ENCODE results near the gene BTBD16.

Gene BTBD16

DNA sequence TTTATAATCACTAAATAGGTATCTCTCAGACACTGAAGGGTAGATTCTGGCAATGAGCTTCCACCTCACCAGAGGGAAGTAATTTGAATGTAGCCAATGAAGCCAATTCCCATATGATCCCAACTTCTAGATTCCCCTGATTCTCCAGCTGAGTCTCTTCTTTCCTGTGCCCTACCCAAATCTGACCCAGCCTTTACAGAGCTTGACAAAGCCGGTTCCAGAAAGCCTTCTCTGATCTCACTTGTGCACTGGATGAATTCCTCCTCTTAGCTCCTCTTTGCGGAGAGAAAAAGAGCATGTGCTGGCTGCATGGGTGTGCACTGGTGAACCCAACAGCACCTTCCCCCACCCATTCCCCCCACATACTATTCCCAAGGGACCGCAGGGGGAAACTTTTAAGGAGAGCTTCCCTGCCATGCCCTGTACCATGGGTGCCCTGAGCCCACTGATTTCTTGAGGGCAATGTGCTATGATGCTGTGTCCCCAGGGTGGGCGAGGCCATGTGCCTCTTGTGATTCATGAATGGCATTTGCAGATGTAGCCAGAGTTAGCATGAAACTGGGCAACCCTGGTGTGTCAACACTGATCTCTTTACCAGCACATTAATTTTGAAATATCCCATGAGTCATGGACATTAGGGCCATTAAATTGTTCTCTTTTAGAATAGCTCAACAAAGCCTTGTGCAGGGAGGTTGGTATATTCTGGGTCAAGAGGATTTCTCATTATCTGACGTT lies 53.0 kb downstream of the BTBD16 start:
- DNase-seq, result no peak

DNA sequence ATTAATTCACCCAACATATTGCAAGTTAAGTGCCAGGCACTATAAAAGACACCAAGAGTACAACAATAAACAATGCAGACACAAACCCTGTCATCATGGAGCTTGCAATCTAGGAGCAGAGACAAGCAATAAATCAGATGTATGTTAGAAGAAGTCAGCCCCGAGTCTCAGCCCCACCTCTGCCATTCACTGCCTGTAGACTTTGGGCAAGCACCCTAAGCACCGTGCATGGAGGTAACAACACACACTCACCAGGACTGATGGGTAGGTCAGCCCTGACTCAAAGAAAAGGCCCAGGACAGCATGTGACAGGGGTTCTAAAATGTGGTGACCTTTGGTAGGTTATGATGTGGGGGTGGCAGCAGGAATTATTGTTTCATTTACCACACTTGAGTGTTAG lies 54.1 kb downstream of the BTBD16 start:
- no peak for DNase-seq

DNA sequence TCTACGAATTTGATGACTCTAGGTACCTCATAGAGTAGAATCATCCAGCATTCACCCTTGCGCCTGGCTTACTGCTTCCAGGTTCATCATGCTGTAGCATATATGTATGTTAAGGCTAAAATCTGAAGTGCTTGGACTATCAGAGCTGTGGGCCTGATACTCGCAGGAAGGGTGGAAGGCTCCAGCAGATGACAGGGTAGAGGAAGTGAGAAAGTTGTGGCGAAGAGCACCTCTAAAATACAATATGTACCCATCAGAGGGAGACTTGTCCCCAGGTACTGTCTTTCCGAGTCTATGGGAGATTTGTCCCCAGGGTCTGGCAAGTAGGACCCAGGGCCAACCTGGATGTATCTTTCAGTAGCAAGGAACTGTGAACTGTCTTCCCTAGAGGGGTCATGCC lies 55.3 kb downstream of the BTBD16 start:
- no peak for DNase-seq

DNA sequence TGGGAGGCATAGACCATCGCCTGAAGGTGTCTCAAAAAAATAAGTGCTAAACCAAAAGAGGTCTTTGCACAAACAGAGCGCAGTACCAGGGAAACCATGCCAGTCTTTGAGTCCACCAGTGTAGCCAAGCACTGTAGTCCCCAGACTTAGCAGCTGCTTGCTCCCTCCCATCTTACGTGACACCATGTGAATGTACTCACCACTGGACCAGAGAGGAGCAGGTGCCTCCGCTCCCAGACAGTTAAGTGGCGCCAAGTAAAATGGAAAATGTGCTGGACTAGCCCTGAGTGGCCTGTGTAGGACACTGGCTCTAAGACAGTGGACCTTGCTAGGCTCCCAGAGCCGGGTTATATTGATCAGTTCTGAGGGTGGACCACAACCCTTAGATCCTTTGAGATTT lies 55.7 kb downstream of the BTBD16 start:
- DNase-seq, result no peak

DNA sequence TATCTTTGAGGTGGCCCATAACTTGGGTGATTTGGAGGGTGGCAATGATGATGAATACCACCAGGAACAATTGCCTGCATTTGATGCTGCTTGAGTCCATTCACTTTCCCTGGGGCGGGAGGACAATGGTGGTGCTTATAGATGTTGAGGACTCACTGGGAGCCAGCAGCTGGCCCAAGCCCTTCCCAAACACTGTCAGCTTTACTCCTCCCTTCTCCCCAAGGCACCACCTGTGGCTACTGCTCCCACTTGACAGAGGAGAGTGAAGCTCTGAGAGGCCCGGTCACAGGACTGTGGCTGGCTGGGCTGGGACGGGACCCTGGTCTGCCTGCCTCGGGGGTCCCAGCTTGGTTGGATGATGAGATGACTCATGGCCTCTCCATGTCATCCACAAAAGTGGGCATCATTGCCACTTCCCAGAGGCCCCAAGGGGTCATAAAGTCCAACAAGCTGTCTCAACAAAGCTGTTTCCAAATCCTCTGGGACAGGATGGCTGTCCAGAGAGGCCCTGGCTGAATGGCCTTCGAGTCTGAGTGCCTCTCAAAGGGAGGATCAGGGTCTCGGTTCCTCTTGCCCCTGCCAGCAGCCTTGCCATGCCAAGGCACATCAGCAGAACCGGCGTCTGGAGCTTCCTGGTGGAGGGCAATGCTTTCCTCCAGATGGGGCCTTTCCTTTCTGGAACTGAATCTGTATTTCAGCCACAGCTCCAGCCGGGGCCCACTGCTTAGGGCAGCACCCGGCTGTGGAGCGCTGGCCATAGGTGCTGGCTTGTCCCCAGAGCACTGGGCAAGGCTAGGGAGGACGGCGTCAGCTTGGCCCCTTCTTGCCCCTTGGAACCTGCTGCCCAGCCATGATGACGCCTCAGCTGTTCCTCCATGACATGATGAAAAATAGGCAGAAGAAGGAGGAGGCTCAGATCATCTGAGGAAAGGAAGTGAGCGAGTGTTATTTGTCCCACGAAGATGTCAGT lies 56.4 kb downstream of the BTBD16 start:
- no peak for DNase-seq

DNA sequence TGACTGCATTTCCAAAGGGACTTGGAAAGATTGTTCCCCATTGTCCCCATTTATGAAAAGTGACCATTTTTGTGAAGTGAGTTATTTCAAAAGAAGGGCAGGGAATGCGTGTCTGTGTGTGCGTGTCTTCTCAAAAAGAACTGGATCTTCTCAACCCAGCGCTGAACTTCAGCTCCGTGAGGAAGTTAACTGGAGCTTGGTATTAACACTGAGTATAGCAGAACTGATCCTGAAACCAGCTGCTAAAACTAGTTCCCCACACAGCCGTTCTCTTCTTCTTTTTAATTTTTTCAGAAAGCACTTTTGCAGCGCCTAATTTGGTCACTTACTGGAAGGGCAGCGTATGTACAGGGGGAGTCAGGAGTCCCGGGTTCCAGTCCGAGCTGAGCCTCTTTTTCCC lies 57.6 kb downstream of the BTBD16 start:
- no peak for DNase-seq

DNA sequence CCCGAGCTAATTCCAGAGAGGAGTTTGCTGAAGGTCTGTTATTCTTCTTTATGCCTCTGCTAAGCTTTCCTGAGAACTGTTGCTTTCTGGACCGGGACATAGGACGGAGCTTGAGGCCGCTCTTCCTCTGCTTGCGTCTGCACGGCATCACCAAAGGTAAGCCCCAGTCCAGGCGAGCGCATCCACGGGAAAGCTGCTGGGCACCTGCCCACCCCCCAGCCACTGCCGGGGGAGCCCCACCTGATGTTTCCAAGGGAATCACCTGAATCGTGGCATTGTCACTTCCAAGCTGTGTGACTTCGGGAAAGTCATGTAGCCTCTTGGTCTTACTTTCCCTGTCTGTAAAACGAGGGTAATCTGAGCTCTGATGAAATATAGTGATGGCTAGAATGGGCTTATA lies 58.3 kb downstream of the BTBD16 start:
- no peak for DNase-seq

DNA sequence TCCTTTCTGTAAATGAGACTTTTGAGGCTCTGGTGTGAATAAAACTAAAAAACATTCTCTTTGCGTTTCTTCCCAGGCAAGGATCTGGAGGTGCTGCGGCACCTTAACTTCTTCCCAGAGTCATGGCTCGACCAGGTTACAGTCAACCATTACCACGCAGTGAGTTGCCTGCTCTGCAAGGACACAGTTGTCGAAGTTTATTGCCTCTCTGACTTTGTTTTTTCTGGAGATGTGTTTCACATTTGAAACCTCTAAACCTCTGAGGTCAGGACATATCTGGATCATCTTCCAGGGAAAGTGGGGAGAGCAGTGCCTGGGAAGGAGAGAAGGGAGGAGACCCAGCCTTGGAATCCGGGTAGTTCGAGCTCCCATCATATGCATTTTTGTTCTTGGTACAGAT lies 60.0 kb downstream of the BTBD16 start:
- DNase-seq, result no peak

DNA sequence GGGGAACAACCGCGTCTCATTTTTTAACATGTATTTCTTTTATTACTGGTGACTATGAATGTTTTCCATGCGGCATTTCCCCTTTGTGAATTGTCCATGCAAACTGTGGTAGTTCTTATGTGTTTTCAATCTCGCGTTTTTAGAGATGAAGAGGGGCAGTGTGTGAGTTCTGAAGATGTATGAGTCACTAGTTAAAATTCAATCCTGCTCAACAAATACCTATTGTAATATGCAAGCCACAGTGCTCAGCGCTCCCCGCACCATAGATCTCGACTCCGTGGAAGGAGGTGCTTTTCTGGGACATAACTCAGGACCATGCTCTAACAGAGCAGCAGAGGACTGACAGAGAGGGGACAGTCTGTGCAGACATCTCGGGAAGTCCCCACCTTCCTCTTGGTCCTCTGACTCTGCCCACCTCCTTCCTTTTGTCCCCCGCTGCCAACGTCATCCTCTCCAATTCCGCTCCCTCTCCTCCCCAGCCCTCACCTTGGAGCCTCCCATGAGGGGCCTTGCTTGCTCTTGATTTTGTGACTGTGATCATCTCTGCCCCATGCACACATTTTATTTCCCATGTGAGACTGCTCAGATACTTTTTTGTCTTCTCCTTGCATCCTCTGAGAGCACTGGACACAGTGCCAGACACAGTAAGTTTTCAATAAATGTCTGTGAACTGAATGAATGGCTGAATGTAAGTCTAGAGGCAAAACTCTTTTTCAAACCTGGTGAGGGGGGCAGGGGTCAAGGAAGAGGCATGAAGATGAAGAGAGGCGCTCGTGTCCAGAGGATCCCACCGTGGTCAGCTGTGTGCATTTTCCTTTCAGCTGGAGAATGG lies 60.7 kb downstream of the BTBD16 start:
- no peak for DNase-seq

DNA sequence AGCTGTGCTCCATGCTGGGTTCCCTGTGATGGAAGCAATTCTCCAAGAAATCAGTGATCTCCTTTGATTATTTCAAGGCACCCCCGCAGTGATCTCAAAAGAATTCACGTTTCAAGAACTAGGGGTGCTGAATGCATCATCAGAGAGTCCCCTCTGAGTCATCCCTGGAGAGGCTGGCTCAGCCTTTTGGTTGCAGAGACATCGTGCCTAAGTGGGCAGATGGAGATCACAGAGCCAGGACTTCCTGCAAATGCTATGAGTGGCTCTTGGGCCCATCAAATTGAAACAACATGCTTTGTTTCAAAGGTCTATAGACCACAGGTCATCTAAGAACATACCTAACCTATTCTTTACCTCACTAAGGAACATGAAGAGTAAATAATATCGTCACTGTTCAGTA lies 61.9 kb downstream of the BTBD16 start:
- DNase-seq, result no peak

DNA sequence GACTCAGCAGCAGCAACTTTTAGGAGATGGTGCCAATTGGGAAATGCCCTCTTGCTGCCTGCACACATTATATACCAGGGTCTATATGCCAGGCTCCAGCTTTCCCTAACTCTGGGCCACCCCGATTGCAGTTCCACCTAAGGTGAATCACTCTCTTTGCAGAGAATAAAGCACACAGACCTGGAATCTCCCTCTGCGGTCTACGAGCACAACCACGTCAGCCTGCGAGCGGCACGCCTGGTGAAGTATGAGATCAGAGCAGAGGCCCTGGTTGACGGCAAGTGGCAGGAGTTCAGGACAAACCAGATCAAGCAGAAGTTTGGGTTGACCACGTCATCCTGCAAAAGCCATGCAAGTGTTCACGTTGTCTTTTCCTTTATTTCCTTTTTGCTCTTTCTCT lies 65.2 kb downstream of the BTBD16 start:
- DNase-seq, result no peak

DNA sequence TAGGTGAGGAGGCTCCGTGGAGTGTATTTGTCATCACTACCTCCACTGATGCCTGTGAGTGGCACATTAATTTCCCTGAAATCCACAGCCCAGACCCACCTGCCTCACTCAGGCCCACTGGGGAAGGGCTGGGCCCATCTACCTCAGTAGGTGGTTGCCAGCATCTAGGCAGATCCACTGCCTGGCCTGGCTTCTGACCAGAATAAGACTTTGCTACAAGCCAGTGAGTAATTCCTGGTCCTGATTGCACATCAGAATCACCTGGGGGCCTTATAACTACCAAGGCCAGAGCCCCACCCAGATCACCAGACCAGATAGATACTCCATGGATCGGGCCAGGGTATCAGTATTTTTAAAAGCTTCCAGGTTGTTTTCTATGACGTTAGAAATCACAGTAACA lies 65.9 kb downstream of the BTBD16 start:
- DNase-seq, result no peak

DNA sequence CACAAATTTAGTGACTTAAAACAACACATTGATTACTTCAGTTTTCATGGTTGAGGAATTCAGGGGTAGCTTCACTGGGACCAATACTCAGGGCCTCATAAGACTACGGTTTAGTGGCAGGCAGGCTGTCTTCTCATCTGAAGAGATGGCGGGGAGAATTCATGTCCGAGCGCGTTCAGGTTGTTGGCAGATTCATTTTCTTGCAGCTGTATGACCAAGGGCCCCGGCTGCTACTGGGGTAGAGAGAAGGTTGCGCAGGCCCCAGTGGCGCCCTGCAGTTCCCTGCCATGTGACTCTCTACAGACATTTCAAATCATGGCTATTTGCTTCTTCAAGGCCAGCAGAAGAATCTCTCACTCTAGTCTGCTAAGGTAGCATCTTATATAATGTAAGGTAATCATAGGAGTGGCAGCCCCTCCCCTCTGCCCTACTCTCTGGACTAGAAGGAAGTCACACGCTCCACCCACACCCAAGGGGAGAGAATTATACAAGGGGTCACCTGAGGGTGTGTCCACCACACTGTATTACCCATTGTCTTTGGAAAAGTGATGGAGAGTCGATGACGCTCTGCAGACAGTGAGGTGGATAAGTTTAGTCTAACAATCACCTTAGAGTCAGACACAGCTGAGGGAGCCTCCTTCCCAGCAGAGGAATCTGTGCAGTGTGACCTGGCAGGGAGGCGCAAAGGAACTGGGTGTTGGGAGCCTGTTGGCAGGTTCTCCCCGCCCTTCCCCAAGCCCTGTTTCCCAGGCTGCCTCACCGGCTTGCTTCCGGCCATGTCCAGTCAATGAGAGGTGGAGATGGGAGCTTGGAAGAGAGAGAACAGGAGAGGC lies 67.7 kb downstream of the BTBD16 start:
- no peak for DNase-seq

DNA sequence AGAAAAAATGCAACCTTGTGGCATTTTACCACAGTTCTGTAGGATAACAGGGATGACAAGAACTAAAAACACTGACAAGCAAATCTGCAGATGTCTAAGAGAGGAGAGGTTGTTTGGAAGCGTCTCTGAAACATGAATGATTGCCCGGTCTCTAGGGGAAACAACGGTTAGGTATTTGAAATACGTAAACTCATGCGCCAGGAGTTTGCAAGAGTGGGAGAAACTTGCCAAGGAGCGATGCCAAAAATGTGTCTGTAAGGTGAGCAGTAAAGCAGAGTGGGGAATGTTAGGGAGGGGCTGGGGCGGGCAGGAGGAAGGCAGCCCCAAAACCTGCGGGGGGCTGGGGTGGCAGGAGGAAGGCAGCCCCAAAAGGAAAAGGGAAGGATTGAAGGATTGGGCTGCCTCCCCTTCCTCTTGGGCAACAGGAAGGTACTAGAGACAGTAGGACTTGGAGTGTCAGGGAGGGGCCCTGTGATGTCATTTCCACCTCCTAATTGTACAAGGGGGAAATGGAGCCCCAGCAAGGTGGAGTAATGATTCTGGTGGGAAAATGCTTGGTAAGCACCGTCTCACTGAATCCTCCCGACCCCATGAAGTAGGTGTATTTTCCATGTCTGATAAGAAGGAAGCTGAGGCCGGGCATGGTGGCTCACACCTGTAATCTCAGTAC lies 70.2 kb downstream of the BTBD16 start:
- DNase-seq, result no peak

DNA sequence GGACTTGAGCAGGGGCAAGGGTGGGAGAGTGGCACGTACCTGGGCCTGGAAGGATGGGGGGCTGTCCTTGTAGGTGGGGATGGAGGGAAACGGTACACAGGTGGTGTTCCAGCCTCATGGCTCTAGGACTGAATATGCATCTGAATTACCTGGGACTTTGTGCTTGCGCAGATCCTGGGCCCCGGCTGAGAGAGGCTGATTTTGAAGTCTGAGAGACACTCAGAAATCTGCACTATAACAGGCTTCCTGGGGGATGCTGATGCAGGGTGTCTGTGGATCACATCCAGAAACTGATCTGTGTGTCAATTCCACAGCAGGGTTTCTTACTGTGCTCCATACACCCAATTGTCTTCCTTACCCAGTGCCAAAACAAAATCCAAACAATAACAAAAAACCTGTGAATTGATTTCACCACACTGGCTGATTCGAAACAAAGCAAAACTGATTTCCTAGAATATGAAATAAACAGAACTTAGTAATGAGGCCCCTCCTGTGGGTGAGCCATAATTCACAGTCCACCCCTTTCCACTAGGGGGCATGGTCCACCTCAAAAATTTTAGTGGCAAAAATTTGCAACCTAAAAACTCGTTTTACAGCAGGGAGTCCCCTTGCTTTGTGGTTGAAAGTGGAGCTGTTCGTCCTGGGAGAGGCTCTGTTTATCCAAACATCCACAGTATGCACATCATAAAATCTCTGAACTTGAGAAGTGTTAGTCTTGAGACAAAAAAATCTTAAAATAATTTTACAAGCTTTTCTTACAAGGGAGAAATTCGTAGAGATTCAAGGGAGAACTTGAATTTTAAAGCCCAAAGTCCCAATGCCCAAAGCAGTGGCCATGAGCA lies 71.4 kb downstream of the BTBD16 start:
- DNase-seq, result peak; percentile 66

DNA sequence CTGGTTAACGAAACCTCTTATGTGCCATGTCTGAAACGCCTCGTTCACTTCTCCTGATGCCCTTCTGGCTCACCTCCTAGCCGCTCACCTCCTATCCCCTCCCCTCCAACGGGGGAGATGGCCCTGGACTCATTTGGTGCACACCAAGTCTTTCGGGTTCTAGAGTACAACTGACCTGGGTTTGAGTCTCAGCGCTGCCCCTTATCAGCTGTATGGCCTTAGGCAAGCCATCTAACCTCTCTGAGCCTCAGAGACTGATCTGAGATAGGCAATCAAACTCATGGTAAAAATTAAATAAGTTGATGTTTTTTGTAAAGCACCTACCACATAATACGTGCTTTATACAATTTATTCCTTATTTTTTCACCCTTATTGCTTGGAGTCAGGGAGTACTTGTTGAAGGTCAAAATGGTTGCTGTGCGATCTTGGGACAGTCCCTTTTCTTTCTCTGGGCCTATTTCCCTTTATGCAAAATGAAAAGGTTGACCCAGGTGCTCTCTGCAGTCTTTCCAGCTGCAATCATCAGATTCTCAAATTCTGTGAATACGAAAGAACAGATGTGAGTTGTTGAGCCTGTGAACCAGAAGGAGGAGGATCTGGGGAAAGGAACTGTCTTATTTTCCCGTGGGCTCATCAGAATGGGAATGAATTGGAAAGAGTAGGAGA lies 72.2 kb downstream of the BTBD16 start:
- DNase-seq, result no peak

DNA sequence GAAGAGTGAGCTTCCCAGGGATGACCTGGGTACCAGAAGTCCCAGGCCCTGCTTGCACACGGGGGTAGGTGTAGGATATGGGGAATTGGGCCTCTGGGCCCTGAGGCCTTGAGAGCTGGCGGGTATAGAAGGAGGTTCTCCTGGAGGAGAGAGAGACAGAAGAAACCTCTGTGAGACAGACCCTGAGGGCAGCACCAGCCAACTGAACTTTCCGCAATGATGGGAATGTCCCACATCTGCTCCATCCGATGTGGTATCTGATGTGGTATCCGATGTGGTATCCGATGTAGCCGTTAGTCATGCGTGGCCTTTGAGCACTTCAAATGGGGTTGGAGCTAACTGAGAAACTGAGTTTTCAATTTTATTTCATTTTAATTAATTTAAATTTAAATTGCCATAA lies 72.8 kb downstream of the BTBD16 start:
- DNase-seq, result no peak

DNA sequence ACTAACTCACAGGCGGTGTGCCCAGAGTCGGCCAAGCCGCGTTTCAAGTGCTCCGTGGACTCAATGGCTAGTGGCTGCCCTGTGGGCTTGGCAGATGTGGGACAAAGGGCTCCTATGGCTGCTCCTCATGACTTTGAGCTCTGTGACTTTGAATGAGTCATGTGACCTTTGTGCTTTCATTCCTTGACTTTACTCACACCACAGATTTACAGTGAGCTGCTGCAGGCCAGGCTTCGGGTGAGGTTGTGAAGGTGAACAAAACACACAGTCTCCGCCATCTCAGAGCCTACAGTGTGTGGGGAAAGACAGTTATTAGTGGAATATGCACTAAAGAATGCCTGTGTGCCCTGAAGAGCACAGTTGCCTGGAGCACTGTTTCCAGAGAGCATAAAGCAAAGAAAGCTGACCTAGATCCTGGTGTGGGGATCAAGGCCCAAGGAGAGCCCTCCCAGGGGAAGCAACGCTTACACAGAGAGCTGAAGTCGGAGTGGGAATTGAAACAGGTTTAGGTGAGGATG lies 73.7 kb downstream of the BTBD16 start:
- no peak for DNase-seq

DNA sequence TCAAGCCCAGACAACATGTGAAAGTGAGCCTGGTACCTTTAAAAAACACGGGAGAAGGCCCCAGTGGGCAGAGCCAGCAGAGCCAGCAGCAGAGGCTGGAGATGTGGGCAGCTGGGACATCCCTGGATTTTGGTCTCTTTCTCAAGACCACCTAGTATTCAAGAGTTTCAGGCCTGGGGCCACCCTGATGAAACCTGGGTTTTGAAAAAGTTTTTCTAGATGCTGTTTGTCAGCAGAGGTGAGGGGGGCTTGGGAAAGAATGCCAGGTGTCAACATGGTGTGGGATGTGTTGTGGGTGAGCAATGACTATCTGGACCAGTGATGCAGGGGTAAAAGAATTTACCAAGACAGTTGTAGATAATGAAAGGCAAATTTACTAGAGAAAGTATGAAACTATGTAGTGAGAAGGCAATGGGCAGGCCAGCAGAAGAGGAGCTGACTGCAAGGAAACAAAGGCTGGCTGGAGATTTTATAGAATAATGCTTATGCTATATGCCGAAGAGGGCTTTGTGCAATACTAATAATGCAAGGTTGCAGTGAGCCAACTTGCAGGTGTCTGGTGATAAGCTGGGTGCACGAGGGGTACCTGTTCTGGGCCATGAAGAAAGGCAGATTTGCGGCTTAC lies 75.3 kb downstream of the BTBD16 start:
- DNase-seq, result no peak
